ENCODE results near the gene AMBP. TPM values are rescaled to one million over a fixed set of nuclear protein-coding genes. Genes with fewer than 3 reads are reported as not detected.

Gene AMBP
- total and polyA plus RNA-seq, 2 donors (not counting 1 experiment from before 2014, with no cell fraction given) = not detected

- 86% methylated on average over 6 of the region's 6 CpGs for WGBS (ENCODE audit: insufficient coverage)
- Histone ChIP-seq H3K36me3 (replicated peaks in 1 of 2; ENCODE audit: control extremely low read depth in 1 of 2, control insufficient read depth in 1 of 2, extremely low read depth in 1 of 2, insufficient read depth in 2 of 2, low read length in 1 of 2) (no peaks in the 10 kb centered on the region), H3K27me3 (replicated peaks in 1 of 4; ENCODE audit: control extremely low read depth in 1 of 4, control insufficient read depth in 3 of 4, insufficient read depth in 4 of 4, low read length in 3 of 4) (no peaks in the 10 kb centered on the region), H3K27ac (ENCODE audit: low read length in 2 of 2) (no peak overlapping the region), H3K4me2 (replicated peaks; ENCODE audit: low read depth, low read length, poor library complexity, severe bottlenecking) (no peak overlapping the region), H3K4me3 (ENCODE audit: control extremely low read depth in 1 of 5, extremely low read depth in 1 of 5, insufficient read depth in 1 of 5, low read depth in 2 of 5, low read length in 4 of 5) (no peak overlapping the region), H3K9me3 (ENCODE audit: control extremely low read depth in 1 of 3, control insufficient read depth in 2 of 3, insufficient read depth in 1 of 3, low read length in 2 of 3) (no peaks in the 10 kb centered on the region), H2AFZ (ENCODE audit: insufficient read depth, low read depth, low read length, poor library complexity, severe bottlenecking) (no peak overlapping the region), H3K4me1 (ENCODE audit: control insufficient read depth in 2 of 2, insufficient read depth in 2 of 2, low read length in 2 of 2) (no peaks in the 10 kb centered on the region), H3K79me2 (ENCODE audit: control insufficient read depth, insufficient read depth, low read length) (no peaks in the 10 kb centered on the region), H3K9ac (ENCODE audit: low read length) (no peak overlapping the region), H4K20me1 (ENCODE audit: control insufficient read depth, insufficient read depth, low read length, poor library complexity, severe bottlenecking) (no peaks in the 10 kb centered on the region)
- ChIA-PET POLR2A (no interaction called here), CTCF (interaction anchor here (0.8 to 2.2 kb wide), 9 partner anchors 9 to 209 kb away, joined by 3 to 16 read pairs (median 3); no protein-coding TSS in a partner anchor)
- no peaks in the 10 kb centered on the region for H3K9me3 Mint-ChIP-seq (ENCODE audit: insufficient read depth)
- H3K27ac Mint-ChIP-seq = no peak overlapping the region
- no peak for TF ChIP-seq CTCF (IDR thresholded peaks at IDR 0.05)
- TF ChIP-seq EZH2 (IDR thresholded peaks at IDR 0.05; ENCODE audit: borderline replicate concordance, insufficient read depth, low read depth, low read length, poor library complexity, severe bottlenecking) = no peak
- H3K4me1 Mint-ChIP-seq = no peaks in the 10 kb centered on the region
- H3K4me3 Mint-ChIP-seq = no peak overlapping the region
- DNase-seq (no peak), ATAC-seq (ENCODE audit: low read depth) (no peak)
- intact Hi-C loops (cut with micrococcal nuclease) = loop anchor here (1.0 kb wide), 1 partner anchor 224 kb away; no protein-coding TSS in a partner anchor
- peaks cover 22% of the 10 kb centered on the region for H3K27me3 Mint-ChIP-seq
Observed at GRCh38 chr9:114081441-114082016, 3.4 kb upstream of the AMBP start.

GRCh38 chr9:114080773-114081440 is 2.8 kb upstream of the AMBP start:
- ATAC-seq (ENCODE audit: low read depth) = no peak
- no peaks in the 10 kb centered on the region for H3K4me1 Mint-ChIP-seq

More at GRCh38 chr9:114080773-114081440, 2.8 kb upstream of the AMBP start:
- no peaks in the 10 kb centered on the region for H3K9me3 Mint-ChIP-seq (ENCODE audit: insufficient read depth)
- intact Hi-C loops (cut with micrococcal nuclease) = no loop called here
- no peaks in the 10 kb centered on the region for H3K79me2 ChIP-seq (ENCODE audit: control insufficient read depth, insufficient read depth, low read length)
- no peak overlapping the region for H3K27ac ChIP-seq (ENCODE audit: low read length in 2 of 2)
- H4K20me1 ChIP-seq (ENCODE audit: control insufficient read depth, insufficient read depth, low read length, poor library complexity, severe bottlenecking) = no peaks in the 10 kb centered on the region
- WGBS (ENCODE audit: insufficient coverage) = 97% methylated on average over 6 of the region's 7 CpGs
- no peak overlapping the region for H3K4me2 ChIP-seq (replicated peaks; ENCODE audit: low read depth, low read length, poor library complexity, severe bottlenecking)
- ChIA-PET POLR2A (no interaction called here), CTCF (interaction anchor here (0.8 to 2.2 kb wide), 4 partner anchors 9 to 210 kb away, joined by 3 to 16 read pairs (median 6); no protein-coding TSS in a partner anchor)
- H3K4me3 ChIP-seq (ENCODE audit: control extremely low read depth in 1 of 5, extremely low read depth in 1 of 5, insufficient read depth in 1 of 5, low read depth in 2 of 5, low read length in 4 of 5) = no peak overlapping the region
- no peak overlapping the region for H2AFZ ChIP-seq (ENCODE audit: insufficient read depth, low read depth, low read length, poor library complexity, severe bottlenecking)
- DNase-seq = no peak
- no peaks in the 10 kb centered on the region for H3K27me3 ChIP-seq (replicated peaks in 1 of 4; ENCODE audit: control extremely low read depth in 1 of 4, control insufficient read depth in 3 of 4, insufficient read depth in 4 of 4, low read length in 3 of 4)
- no peaks in the 10 kb centered on the region for H3K4me1 ChIP-seq (ENCODE audit: control insufficient read depth in 2 of 2, insufficient read depth in 2 of 2, low read length in 2 of 2)
- H3K27ac Mint-ChIP-seq = no peak overlapping the region
- no peaks in the 10 kb centered on the region for H3K36me3 ChIP-seq (replicated peaks in 1 of 2; ENCODE audit: control extremely low read depth in 1 of 2, control insufficient read depth in 1 of 2, extremely low read depth in 1 of 2, insufficient read depth in 2 of 2, low read length in 1 of 2)
- H3K27me3 Mint-ChIP-seq = peaks cover 21% of the 10 kb centered on the region
- TF ChIP-seq CTCF (IDR thresholded peaks at IDR 0.05) = no peak
- no peak overlapping the region for H3K9ac ChIP-seq (ENCODE audit: low read length)
- no peak overlapping the region for H3K4me3 Mint-ChIP-seq
- no peaks in the 10 kb centered on the region for H3K9me3 ChIP-seq (ENCODE audit: control extremely low read depth in 1 of 3, control insufficient read depth in 2 of 3, insufficient read depth in 1 of 3, low read length in 2 of 3)
